ENCODE results near the gene FOXD2. TPM values are rescaled to one million over a fixed set of nuclear protein-coding genes. Genes with fewer than 3 reads are reported as not detected.
A peak's percentile ranks its signal among the peaks of the same experiment; 100 is the strongest.

FOXD2 gene
- under 1 TPM in 3 of 4 donors, not detected in 1; under 0.01 to 0.57 (median 0.19) TPM for total RNA-seq

DNA sequence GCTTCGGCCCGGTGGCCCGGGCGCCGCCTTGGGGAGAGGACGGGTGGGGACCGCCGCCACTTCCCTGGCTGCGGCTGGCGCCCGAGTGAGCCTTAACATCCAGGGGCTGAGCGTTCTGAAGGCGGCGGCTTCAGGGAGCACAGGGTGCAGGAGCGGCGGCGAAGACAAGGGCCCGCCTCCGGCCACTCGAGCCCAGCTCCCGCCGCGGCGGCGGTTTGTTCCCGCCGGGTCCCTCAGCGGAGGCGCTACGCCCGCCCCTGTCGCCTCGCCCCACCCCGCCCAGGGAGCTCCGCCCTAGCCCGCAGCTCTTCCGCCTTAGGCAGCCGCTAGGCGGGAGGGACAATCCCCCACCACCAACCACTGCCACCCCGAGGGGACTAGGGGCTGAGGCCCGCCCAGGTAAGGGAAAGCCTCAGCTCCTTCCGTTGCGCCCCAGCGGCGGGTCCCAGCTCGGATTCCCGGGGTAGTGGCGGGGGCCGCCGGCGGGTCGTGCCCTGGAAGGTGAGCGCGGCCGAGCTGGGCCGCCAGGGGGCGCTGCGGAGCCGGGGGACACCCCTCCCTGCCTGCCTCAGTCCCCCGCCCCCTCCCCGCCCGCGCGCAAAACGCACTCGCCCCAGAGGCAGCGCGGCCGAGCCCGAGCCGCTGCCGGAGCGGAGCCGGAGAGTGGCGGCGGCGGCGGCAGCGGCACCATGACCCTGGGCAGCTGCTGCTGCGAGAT, at the start of gene FOXD2:
Gene FOXD2, plus strand, starts transcription at position 598 of the 718 bp plus-strand sequence. Its CDS starts 92 bp downstream, at position 690.
- peaks cover 12 to 97% (median 75%) of the 10 kb centered on the region in 4 donors for H3K27me3 ChIP-seq

DNA sequence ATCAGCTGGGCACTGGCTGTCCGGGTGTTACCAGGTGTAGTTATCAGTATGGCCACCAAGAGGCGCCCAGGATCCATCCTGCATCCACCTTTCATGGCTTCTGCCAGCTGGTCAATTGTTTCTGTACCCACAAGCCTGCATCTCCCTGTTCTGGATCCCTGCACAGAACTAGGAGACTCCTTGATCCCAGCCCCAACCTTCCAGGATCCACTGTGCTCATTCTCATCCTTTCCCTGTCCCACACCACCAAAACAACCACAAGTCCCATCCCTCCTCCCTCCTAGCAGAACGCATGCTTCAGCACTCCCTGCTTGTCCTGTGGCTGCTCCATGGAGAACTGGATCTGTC, 49.0 kb upstream of the FOXD2 start:
- H3K27ac ChIP-seq (replicated peaks in 1 of 4) = no peak overlapping the region
- no peak overlapping the region for H3K4me3 ChIP-seq
- peaks cover 0 to 15% (median 11%) of the 10 kb centered on the region in 4 donors for H3K4me1 ChIP-seq
- intact Hi-C loops (cut with DNase I) = no loop called here
- peaks cover 0 to 6% (median 0%) of the 10 kb centered on the region in 4 donors for H3K27me3 ChIP-seq
- DNase-seq (ENCODE audit: extremely low spot score) = no peak
- no peak for TF ChIP-seq POLR2A (IDR thresholded peaks at IDR 0.05; ENCODE audit: low read depth)
- TF ChIP-seq, protein P1, sequence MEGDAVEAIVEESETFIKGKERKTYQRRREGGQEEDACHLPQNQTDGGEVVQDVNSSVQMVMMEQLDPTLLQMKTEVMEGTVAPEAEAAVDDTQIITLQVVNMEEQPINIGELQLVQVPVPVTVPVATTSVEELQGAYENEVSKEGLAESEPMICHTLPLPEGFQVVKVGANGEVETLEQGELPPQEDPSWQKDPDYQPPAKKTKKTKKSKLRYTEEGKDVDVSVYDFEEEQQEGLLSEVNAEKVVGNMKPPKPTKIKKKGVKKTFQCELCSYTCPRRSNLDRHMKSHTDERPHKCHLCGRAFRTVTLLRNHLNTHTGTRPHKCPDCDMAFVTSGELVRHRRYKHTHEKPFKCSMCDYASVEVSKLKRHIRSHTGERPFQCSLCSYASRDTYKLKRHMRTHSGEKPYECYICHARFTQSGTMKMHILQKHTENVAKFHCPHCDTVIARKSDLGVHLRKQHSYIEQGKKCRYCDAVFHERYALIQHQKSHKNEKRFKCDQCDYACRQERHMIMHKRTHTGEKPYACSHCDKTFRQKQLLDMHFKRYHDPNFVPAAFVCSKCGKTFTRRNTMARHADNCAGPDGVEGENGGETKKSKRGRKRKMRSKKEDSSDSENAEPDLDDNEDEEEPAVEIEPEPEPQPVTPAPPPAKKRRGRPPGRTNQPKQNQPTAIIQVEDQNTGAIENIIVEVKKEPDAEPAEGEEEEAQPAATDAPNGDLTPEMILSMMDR (IDR thresholded peaks at IDR 0.05) = peak; percentile 45 to 69 (median 51)
- WGBS = 31% methylated on average over 3 of the region's 3 CpGs
- no peaks in the 10 kb centered on the region for H3K9me3 ChIP-seq
- H3K36me3 ChIP-seq = no peaks in the 10 kb centered on the region

More for the DNA sequence above, at the start of gene FOXD2:
- no peaks in the 10 kb centered on the region for H3K9me3 ChIP-seq
- no peak for TF ChIP-seq EP300 (IDR thresholded peaks at IDR 0.05)
- no peak for TF ChIP-seq POLR2A (IDR thresholded peaks at IDR 0.05; ENCODE audit: low read depth)
- TF ChIP-seq, protein P1 (IDR thresholded peaks at IDR 0.05) = peak; percentile 93 to 97 (median 94)
- TF ChIP-seq POLR2AphosphoS5 (IDR thresholded peaks at IDR 0.05) = peak; percentile 42 to 53
- WGBS = no CpG with 5 or more reads among the region's 80 CpGs
- H3K27ac ChIP-seq (replicated peaks in 1 of 4) = peak within 1 kb of the TSS; percentile 71 to 78 (median 73)
- peak within 1 kb of the TSS; percentile 65 to 78 (median 66) for H3K4me3 ChIP-seq
- intact Hi-C loops (cut with DNase I) = loop anchor here (5.0 kb wide), 1 partner anchor 135 kb away; no protein-coding TSS in a partner anchor
- DNase-seq (ENCODE audit: extremely low spot score) = peak; percentile 94
- no peaks in the 10 kb centered on the region for H3K36me3 ChIP-seq
- peaks cover 35 to 61% (median 59%) of the 10 kb centered on the region in 4 donors for H3K4me1 ChIP-seq

DNA sequence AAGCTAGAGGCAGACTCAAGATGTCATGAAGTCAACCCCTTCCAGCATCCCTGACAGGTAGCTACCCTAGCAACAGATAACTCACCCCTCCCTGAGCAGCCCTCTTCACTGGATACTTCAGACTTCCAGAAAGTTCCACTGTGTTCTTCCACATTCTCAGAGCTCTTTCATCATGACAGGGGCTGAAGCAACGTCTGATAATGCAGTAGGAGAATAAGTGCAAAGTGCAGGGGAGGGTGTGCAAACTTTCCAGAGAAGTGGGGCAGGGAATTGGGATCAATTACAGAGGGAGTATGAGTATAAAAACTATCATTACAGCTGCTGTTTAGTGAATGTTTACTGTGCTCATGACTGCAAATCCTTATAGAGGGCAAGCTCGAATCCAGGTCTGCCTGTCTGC, 48.1 kb upstream of the FOXD2 start:
- Histone ChIP-seq H3K4me3 (no peak overlapping the region), H3K27me3 (peaks cover 0 to 6% (median 0%) of the 10 kb centered on the region in 4 donors), H3K36me3 (no peaks in the 10 kb centered on the region), H3K9me3 (no peaks in the 10 kb centered on the region), H3K4me1 (peaks cover 0 to 15% (median 11%) of the 10 kb centered on the region in 4 donors), H3K27ac (replicated peaks in 1 of 4) (no peak overlapping the region)
- DNase-seq (ENCODE audit: extremely low spot score) = no peak
- TF ChIP-seq, protein P1 (IDR thresholded peaks at IDR 0.05) = no peak
- TF ChIP-seq POLR2AphosphoS5 (IDR thresholded peaks at IDR 0.05) = no peak
- no peak for TF ChIP-seq EP300 (IDR thresholded peaks at IDR 0.05)
- TF ChIP-seq POLR2A (IDR thresholded peaks at IDR 0.05; ENCODE audit: low read depth) = no peak
- intact Hi-C loops (cut with DNase I) = no loop called here
- 54% methylated on average over 2 of the region's 2 CpGs for WGBS

DNA sequence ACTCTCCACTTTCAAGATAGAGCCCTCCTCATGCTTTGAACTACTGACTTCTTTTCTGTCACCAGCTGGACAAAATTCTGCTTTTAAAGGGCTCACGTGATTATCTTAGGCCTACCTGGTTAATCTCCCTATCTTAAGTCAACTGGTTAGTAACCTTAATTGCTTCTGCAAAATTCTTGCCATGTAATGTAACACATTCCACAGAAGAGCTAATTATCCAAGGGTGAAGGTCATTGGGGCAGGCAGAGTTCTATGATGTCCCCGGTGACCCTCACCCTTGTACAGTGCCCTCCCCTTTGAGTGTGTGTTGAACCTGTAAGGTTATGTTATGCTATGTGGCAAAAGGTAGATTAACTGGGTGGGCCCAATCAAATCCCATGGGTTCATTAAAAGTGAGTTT, 47.0 kb upstream of the FOXD2 start:
- H3K36me3 ChIP-seq = no peaks in the 10 kb centered on the region
- WGBS = 100% methylated on average over 2 of the region's 2 CpGs
- TF ChIP-seq POLR2A (IDR thresholded peaks at IDR 0.05; ENCODE audit: low read depth) (no peak), EP300 (IDR thresholded peaks at IDR 0.05) (no peak), POLR2AphosphoS5 (IDR thresholded peaks at IDR 0.05) (no peak)
- TF ChIP-seq, protein P1 (IDR thresholded peaks at IDR 0.05) = no peak
- H3K4me1 ChIP-seq = peaks cover 0 to 15% (median 11%) of the 10 kb centered on the region in 4 donors
- no peaks in the 10 kb centered on the region for H3K9me3 ChIP-seq
- intact Hi-C loops (cut with DNase I) = no loop called here
- no peak overlapping the region for H3K4me3 ChIP-seq
- peaks cover 0 to 6% (median 0%) of the 10 kb centered on the region in 4 donors for H3K27me3 ChIP-seq
- no peak for DNase-seq (ENCODE audit: extremely low spot score)
- no peak overlapping the region for H3K27ac ChIP-seq (replicated peaks in 1 of 4)

All from esophagus muscularis mucosa (tissue), 4 donors.